Ovary (tissue), 3 donors: ENCODE data around the gene PCDHB1.
"Not testable (repeated sequence)": the region's sequence is repeated elsewhere in the genome, so short reads cannot be mapped to it uniquely, and the experiment has no call there.

Experiments used
- CTCF ChIP-seq, 3 donors: fragments of 450-650 bp in 2 of 3; fragments of 200-600 bp in 1 of 3; IDR thresholded peaks; one replicate each; pipeline versions ENCODE4 v1.5.1 to v1.8.0; 2016 to 2022; ENCODE audit warnings: antibody characterized with exemption in 3 of 3, mild to moderate bottlenecking in 1 of 3
- POLR2A ChIP-seq: fragments of 450-650 bp; IDR thresholded peaks from one replicate; pipeline ENCODE4 v1.6.1; 2017; ENCODE audit warnings: antibody characterized with exemption, mild to moderate bottlenecking, moderate library complexity
- donor health status: DM: no; HTN: no; CAD: no.

- not testable (repeated sequence) for TF ChIP-seq CTCF (IDR thresholded peaks at IDR 0.05); POLR2A
Measured at GRCh38 chr5:141102070-141102469, 50.9 kb downstream of the PCDHB1 start.
